ENCODE data around the gene PACRG. TPM values are rescaled to one million over a fixed set of nuclear protein-coding genes. Genes with fewer than 3 reads are reported as not detected.

PACRG gene
- total RNA-seq, 2 donors from 2014 or later = 13.0 TPM; not detected in 1

DNA sequence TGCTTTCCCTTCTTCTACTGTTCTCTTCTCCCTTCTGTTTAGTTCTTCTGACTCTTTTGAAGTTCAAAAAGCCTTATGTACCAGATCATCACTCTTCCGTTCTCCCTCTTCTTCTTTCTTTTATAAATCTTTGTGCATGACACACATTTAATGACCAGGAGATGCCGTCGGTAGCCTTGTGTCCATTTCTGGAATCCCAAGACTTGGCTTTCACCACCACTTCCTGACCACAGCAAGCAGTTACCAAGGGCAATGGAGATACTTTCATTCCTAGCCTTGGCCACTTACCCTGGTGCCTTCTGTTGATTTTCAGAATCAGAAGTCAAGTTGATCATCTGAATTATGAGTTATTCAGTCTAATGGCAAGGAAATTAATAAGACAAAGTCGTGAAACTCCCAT lies 418.3 kb downstream of the PACRG start:
- no peak overlapping the region for H3K4me3 ChIP-seq
- no peaks in the 10 kb centered on the region for H3K36me3 ChIP-seq
- ATAC-seq (ENCODE audit: insufficient number of reproducible peaks, low FRiP score, low read depth) = no peak
- TF ChIP-seq, protein P1, sequence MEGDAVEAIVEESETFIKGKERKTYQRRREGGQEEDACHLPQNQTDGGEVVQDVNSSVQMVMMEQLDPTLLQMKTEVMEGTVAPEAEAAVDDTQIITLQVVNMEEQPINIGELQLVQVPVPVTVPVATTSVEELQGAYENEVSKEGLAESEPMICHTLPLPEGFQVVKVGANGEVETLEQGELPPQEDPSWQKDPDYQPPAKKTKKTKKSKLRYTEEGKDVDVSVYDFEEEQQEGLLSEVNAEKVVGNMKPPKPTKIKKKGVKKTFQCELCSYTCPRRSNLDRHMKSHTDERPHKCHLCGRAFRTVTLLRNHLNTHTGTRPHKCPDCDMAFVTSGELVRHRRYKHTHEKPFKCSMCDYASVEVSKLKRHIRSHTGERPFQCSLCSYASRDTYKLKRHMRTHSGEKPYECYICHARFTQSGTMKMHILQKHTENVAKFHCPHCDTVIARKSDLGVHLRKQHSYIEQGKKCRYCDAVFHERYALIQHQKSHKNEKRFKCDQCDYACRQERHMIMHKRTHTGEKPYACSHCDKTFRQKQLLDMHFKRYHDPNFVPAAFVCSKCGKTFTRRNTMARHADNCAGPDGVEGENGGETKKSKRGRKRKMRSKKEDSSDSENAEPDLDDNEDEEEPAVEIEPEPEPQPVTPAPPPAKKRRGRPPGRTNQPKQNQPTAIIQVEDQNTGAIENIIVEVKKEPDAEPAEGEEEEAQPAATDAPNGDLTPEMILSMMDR (IDR thresholded peaks at IDR 0.05) = no peak
- DNase-seq (ENCODE audit: low spot score) = no peak
- no peaks in the 10 kb centered on the region for H3K9me3 ChIP-seq
- H3K27me3 ChIP-seq (replicated peaks; ENCODE audit: insufficient read depth) = no peaks in the 10 kb centered on the region
- no peaks in the 10 kb centered on the region for H3K4me1 ChIP-seq (ENCODE audit: control insufficient read depth in 1 of 2, low read depth in 2 of 2)
- H3K27ac ChIP-seq = no peak overlapping the region

DNA sequence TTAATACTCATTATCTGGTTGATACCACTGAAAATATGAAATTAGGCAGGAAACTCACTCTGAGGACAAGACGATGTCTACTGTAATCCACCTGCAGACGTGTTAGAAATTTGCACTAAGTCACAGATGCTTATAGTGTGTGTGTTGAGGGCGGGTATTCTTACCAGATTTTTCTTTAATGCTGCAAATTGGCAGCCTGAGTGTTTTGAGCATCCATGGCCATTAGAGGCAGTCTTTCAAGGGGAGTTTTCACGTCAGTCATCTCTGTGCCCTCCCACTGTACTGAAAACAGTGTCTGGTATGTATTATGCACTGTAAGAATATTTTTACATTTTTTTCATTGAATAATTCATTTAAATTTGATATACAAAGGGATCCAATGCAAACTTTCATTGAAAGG lies 420.2 kb downstream of the PACRG start:
- ATAC-seq (ENCODE audit: insufficient number of reproducible peaks, low FRiP score, low read depth) = no peak
- no peak overlapping the region for H3K4me3 ChIP-seq
- no peaks in the 10 kb centered on the region for H3K9me3 ChIP-seq
- DNase-seq (ENCODE audit: low spot score) = no peak
- TF ChIP-seq, protein P1 (IDR thresholded peaks at IDR 0.05) = no peak
- H3K36me3 ChIP-seq = no peaks in the 10 kb centered on the region
- H3K27me3 ChIP-seq (replicated peaks; ENCODE audit: insufficient read depth) = no peaks in the 10 kb centered on the region
- no peaks in the 10 kb centered on the region for H3K4me1 ChIP-seq (ENCODE audit: control insufficient read depth in 1 of 2, low read depth in 2 of 2)
- H3K27ac ChIP-seq = no peak overlapping the region

DNA sequence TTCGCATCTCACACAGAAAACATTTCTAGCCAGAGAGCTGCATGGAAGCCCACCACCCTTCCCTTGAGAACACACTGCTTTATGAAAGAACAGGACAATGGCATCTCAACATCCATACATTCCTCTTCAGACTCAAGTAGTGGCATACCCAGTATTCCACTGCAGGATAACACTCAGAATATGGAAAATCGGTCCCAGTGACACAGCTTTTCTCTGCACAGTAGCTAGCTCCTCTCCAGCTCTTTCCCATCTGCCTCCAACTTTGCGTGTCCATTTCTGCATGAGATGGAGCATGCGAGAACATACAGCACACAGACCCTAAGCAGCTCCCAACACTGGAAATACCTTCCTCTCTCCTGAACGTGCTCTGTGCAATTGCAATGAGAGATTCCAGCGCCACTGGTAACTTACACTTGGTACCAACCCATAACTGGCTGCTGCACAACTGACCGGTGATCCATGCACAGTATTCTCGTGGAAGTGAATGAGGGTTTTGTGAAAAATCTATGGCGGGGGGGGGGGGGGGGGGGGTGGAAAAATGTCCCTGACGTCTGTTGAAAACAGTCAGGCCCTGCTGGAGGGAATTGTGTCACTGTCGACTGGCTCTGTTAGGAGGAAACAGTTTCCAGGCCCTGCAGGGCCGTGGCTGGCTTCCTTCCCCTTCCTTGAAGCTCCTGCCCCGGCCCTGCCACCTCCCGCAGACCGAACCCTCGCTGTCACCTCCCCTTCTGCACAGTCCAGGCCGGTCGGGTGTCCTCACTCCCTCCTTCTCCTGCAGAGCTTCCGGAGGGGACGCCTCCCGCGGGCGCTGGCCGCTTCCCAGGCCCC lies 420.9 kb downstream of the PACRG start:
- H3K27ac ChIP-seq = no peak overlapping the region
- no peaks in the 10 kb centered on the region for H3K4me1 ChIP-seq (ENCODE audit: control insufficient read depth in 1 of 2, low read depth in 2 of 2)
- H3K27me3 ChIP-seq (replicated peaks; ENCODE audit: insufficient read depth) = no peaks in the 10 kb centered on the region
- no peaks in the 10 kb centered on the region for H3K9me3 ChIP-seq
- DNase-seq (ENCODE audit: low spot score) (no peak), ATAC-seq (ENCODE audit: insufficient number of reproducible peaks, low FRiP score, low read depth) (no peak)
- H3K4me3 ChIP-seq = no peak overlapping the region
- TF ChIP-seq, protein P1 (IDR thresholded peaks at IDR 0.05) = no peak
- H3K36me3 ChIP-seq = no peaks in the 10 kb centered on the region

- Histone ChIP-seq H3K36me3 (no peaks in the 10 kb centered on the region), H3K4me3 (no peak overlapping the region), H3K4me1 (ENCODE audit: control insufficient read depth in 1 of 2, low read depth in 2 of 2) (no peaks in the 10 kb centered on the region), H3K27me3 (replicated peaks; ENCODE audit: insufficient read depth) (no peaks in the 10 kb centered on the region), H3K27ac (no peak overlapping the region), H3K9me3 (no peaks in the 10 kb centered on the region)
- DNase-seq (ENCODE audit: low spot score) (no peak), ATAC-seq (ENCODE audit: insufficient number of reproducible peaks, low FRiP score, low read depth) (no peak)
- TF ChIP-seq, protein P1 (IDR thresholded peaks at IDR 0.05) = no peak
These were observed 421.6 kb downstream of the PACRG start for GRCh38 chr6:163149279-163149848.

GRCh38 chr6:163151212-163151611 lies 423.4 kb downstream of the PACRG start:
- Histone ChIP-seq H3K27ac (no peak overlapping the region), H3K4me3 (no peak overlapping the region), H3K27me3 (replicated peaks; ENCODE audit: insufficient read depth) (no peaks in the 10 kb centered on the region), H3K9me3 (no peaks in the 10 kb centered on the region), H3K36me3 (no peaks in the 10 kb centered on the region), H3K4me1 (ENCODE audit: control insufficient read depth in 1 of 2, low read depth in 2 of 2) (no peaks in the 10 kb centered on the region)
- ATAC-seq (ENCODE audit: insufficient number of reproducible peaks, low FRiP score, low read depth) (no peak), DNase-seq (ENCODE audit: low spot score) (no peak)
- TF ChIP-seq, protein P1 (IDR thresholded peaks at IDR 0.05) = no peak

Data from thoracic aorta (tissue), 2 donors.